ENCODE data around the gene KSR2. TPM values are rescaled to one million over a fixed set of nuclear protein-coding genes. Genes with fewer than 3 reads are reported as not detected.
"Not testable (repeated sequence)": the region's sequence is repeated elsewhere in the genome, so short reads cannot be mapped to it uniquely, and the experiment has no call there.

The KSR2 gene
- polyA plus RNA-seq, 4 donors = 0.54 to 0.99 (median 0.78) TPM

DNA sequence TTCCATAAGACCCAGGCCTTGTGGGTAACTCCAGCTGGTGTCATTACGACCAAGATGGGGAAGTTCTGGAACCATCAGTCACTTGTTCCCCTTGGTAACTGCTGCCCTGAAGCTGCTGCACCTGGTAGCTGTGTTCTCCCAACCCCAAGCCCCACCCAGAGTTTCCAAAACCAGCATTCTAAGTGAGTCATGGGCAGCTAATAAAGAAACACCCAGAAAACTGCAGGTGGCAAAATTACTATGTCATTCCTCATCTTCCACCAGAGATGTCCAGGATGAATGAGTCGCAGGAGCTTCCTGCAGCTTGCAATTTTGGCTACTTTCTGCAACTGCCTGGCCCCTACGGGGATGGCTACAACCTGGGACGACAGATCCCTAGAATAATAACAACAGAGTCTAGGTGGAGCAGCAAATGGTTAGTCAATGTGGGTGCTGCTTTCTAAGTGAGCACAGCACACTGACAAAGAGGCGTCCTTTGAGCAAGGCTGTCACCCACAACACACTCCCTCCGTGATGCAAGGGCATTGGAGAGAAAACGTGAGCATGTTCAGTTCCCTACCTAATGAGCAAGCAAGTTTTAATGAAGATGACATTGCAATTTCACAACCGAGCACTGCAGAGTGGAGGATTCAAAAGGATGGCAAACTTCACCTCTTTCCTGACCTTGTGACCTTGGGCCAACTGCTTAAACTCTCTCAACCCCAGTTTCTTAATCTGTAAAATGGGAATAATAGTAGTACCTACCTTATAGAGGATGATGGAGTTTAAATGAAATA lies 306.0 kb downstream of the KSR2 start:
- no peak for DNase-seq (ENCODE audit: low read depth in 4 of 4, low spot score in 2 of 4)

DNA sequence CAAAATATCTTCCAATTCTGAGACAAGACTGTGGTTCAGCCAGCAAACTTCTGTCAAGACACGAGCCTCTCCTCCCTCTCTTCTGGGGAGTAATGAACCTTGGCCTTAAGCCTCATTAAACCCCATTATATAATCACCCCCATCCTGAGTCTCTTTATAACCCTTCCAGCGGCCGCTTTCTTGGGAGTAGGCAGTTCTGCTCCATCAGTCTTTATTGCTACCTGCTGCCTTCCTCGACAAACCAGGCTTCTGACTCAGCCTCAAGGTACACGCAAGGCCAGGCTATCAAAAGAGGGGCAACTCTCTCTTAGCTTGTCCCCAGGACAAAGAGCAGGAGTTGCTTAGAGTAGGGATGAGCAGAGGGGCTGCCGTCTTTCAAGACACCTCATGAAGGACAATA lies 306.6 kb downstream of the KSR2 start:
- DNase-seq (ENCODE audit: low read depth in 4 of 4, low spot score in 2 of 4) = no peak

- no peak for DNase-seq (ENCODE audit: low read depth in 4 of 4, low spot score in 2 of 4)
Observed at GRCh38 chr12:117661471-117661870, 307.3 kb downstream of the KSR2 start.

DNA sequence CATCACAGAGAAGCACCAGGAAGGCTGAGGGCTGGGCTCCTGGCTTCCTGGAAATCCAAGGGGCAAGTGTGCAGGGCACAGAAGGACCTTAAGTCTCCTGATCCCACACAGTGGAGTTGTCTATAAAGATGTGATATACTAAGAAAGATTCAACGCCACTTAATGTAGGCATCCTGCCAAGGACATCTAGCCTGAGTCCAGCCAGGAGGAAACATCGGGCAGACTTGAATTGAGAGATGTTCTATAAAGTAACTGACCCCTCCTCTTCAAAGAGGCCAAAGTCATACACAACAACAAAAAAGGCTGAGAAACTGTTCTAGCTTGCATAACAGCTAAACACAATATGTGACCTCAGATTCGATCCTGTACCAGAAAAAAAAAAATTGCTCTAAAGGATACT lies 307.9 kb downstream of the KSR2 start:
- DNase-seq (ENCODE audit: low read depth in 4 of 4, low spot score in 2 of 4) = no peak

DNA sequence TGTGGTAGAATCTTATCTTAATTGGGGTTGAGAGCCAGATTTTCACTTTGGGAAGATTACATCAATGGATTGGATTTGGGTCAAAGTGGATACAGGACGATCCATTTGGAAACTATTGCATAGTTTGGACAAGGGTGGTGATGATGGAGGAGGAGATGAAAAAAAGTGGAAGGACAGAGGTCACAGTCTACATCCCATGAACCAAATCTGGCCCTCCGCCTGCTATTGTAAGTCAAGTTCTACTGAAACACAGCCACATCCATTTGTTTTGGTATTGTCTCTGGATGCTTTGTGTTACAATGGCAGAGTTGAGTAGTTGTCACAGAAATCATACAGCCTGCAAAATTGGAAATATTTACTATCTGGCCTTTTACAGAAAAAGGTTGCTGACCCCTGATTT lies 310.6 kb downstream of the KSR2 start:
- DNase-seq (ENCODE audit: low read depth in 4 of 4, low spot score in 2 of 4) = no peak

- no peak for DNase-seq (ENCODE audit: low read depth in 4 of 4, low spot score in 2 of 4)
Observed at GRCh38 chr12:117649796-117650195, 319.0 kb downstream of the KSR2 start.

- DNase-seq (ENCODE audit: low read depth in 4 of 4, low spot score in 2 of 4) = no peak
Observed at GRCh38 chr12:117646520-117646919, 322.3 kb downstream of the KSR2 start.

- no peak for DNase-seq (ENCODE audit: low read depth in 4 of 4, low spot score in 2 of 4)
Observed at GRCh38 chr12:117645473-117645872, 323.3 kb downstream of the KSR2 start.

DNA sequence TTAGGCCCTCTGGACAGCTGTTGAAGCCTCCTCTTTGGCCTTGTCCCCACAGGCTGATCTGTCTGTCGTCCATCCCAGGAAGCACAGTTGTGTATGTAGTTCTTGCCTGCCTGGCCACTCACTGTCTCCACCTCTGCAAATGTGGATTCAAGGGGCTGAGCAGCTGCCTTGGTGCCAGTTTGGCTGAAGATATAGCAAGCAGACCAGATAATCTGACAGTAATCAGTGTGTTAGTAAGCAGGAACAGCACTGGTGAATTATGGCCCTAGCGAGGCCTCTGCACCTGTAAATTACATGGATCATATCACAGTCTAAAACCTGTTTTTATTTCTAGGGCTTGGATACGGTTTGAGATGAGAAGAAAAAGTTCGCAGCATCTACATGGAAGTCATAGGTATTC lies 324.8 kb downstream of the KSR2 start:
- no peak for DNase-seq (ENCODE audit: low read depth in 4 of 4, low spot score in 2 of 4)

DNA sequence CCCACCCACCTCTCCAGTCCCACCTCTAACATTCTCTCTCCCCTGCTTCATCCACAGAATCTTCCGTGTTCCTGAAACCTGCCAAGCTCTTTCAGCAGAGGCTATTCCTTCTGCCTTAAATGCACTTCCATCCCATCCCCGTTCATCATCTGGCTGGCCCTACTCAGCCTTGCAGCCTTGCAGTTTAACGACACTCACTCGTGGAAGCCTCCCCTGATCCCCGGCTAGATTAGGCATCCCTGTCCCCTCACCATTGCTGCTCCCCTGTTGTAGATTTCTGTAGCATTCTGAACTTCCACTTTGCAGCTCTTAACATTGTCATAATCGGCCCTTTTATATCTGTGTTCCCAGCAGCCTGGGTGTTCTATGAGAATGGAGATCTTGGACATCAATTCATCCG lies 326.9 kb downstream of the KSR2 start:
- DNase-seq (ENCODE audit: low read depth in 4 of 4, low spot score in 2 of 4) = no peak

DNA sequence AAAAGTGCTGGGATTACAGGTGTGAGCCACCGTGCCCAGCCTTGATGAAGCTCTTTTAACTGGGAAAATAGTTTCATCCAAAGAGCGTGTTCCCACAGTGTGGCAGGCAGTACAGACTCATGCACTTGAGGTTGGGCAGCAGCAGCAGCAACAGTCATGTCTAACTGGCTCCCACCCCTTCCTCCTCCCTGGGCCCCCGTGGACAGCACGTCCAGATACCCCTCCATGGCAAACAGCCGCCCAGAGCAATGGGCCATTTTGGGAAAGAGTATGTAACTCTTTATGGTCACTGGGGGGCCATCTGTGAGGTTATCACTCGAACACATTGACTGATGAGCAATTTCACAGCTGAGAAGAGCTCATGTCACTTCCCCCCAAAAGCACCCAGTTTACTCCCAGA lies 328.3 kb downstream of the KSR2 start:
- DNase-seq (ENCODE audit: low read depth in 4 of 4, low spot score in 2 of 4) = no peak

GRCh38 chr12:117629454-117629853 lies 339.3 kb downstream of the KSR2 start:
- no peak for DNase-seq (ENCODE audit: low read depth in 4 of 4, low spot score in 2 of 4)

DNA sequence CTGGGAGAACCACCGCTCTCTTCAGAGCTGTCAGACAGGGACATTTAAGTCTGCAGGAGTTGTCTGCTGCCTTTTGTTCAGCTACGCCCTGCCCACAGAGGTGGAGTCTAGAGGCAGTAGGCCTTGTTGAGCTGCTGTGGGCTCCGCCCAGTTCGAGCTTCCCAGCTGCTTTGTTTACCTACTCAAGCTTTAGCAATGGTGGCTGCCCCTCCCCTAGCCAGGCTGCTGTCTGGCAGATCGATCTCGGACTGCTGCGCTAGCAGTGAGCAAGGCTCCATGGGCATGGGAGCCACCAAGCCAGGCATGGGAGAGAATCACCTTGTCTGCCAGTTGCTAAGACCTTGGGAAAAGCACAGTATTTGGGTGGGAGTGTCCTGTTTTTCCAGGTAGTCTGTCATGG lies 340.1 kb downstream of the KSR2 start:
- DNase-seq (ENCODE audit: low read depth in 4 of 4, low spot score in 2 of 4) = not testable (repeated sequence)

DNA sequence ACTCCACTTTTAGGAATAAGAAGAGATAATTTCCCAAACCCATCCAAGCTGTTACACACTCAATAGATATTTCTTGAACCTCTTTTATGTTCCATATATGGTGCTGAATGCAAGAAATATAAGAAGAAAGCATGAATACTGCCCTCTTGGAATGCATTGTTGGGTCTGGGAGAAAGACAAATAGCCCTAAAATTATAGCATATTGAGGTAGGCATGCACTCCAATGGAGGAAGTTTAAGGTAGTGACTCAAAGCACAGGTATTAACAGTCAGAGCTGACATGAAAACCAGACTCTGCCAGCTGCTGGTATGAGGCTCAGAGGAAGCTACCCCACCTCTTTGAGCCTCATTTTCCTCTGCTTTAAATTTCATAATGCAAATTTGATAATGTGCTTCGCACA lies 346.0 kb downstream of the KSR2 start:
- no peak for DNase-seq (ENCODE audit: low read depth in 4 of 4, low spot score in 2 of 4)

- DNase-seq (ENCODE audit: low read depth in 4 of 4, low spot score in 2 of 4) = no peak
Observed at GRCh38 chr12:117622087-117622486, 346.7 kb downstream of the KSR2 start.

DNA sequence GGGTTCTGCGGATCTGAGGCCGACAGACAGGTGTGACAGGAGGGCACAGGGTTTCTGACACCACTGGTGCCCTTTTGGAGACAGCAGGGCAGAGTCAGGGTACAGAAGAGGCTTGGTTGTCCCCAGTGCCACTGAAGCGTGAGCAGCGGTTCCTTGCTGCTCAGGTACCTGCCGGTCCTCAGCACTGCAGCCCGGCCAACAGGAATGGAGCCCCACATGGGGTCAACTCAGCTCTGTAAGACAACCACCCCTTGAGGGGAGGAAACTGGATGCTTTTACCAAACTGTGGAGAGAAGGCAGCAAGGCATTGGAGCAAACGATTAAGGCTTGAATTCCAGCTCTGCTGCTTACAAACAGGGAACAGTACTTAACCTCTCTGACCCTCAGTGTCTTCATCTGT lies 361.0 kb downstream of the KSR2 start:
- DNase-seq (ENCODE audit: low read depth in 4 of 4, low spot score in 2 of 4) = no peak

- DNase-seq (ENCODE audit: low read depth in 4 of 4, low spot score in 2 of 4) = no peak
Observed at GRCh38 chr12:117606945-117607344, 361.8 kb downstream of the KSR2 start.

GRCh38 chr12:117606024-117606423 lies 362.8 kb downstream of the KSR2 start:
- DNase-seq (ENCODE audit: low read depth in 4 of 4, low spot score in 2 of 4) = no peak

DNA sequence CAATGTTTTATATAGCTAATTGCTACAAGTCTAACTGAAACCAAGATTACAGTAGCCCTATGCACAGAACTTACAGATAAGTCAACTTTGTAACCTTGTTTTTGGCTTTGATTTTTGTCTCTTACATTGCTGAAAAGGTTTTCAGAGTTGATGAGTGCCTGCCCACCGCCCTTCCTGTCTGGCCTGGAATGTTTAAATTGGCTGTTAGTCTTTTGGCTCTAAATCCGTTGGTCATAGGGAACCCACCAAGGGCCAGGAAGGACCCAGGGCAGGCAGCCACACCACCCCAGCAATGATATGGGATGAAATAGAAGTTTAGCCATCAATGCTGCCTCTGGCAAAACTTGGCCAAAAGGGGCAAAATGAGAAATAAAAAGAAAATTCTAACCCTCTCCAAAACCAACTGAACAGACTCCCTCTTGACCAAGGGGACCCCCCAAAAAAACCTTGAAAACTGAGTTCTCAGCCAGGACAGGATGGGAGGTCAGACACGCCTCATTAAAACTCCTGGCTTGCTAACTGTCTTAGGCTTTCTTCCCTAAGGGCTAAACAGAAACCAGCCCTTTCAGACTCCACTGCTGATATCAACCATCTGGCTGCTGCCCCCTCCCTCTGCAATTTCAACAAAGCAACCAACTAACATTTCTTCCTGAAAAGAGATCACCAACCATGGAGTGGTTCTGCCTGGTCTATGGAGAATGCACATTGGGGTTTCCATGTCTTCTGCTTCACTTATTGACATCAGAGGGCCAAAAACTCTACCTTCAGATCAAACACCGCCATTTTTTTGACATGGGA lies 365.3 kb downstream of the KSR2 start:
- DNase-seq (ENCODE audit: low read depth in 4 of 4, low spot score in 2 of 4) = no peak

- DNase-seq (ENCODE audit: low read depth in 4 of 4, low spot score in 2 of 4) = no peak
Observed at GRCh38 chr12:117599849-117600248, 368.9 kb downstream of the KSR2 start.

- DNase-seq (ENCODE audit: low read depth in 4 of 4, low spot score in 2 of 4) = no peak
Observed at GRCh38 chr12:117596968-117597367, 371.8 kb downstream of the KSR2 start.

DNA sequence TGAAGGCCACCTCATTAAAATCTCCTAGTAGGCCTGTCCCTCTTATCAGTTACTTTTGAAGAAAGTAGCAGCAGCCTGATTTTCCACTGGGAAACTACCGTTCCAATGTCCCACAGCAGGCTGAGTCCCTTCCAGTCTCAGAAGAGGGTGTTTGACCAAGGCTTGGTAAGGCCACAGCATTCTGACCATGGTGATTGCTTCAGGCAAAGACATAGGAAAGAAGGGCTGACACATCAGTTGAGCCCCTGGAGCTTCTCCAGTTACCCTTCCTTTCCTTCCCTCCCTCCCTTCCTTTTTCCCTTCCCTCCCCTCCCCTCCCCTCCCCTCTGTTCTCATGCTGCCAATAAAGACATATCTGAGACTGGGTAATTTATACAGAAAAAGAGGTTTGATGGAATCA lies 373.0 kb downstream of the KSR2 start:
- DNase-seq (ENCODE audit: low read depth in 4 of 4, low spot score in 2 of 4) = no peak

All from left renal cortex interstitium (tissue), 4 donors.